Loucy (cell line): ENCODE data around the gene MARK3.

Experiments
- H2AFZ ChIP-seq: fragments of 200-600 bp; sonication (generic); 2 replicates; pipeline ENCODE4 v1.6.0; 2016; ENCODE audit warnings: antibody characterized with exemption, mild to moderate bottlenecking, low read length, moderate library complexity
- H3F3A ChIP-seq: fragments of 200-600 bp; 2 replicates; pipeline ENCODE4 v1.6.0; 2016; ENCODE audit warnings: antibody characterized with exemption, low read depth, mild to moderate bottlenecking
- H3K27me3 ChIP-seq: fragments of 200-600 bp; sonication (generic); 2 replicates; pipeline ENCODE4 v1.6.1; 2014; ENCODE audit warnings: low read length, mild to moderate bottlenecking; ENCODE audit not compliant: insufficient read depth, poor library complexity, severe bottlenecking
- H3K36me3 ChIP-seq: fragments of 200-600 bp; sonication (generic); 2 replicates; pipeline ENCODE4 v1.6.1; 2016; ENCODE audit warnings: low read length; ENCODE audit not compliant: insufficient read depth
- H3K4me1 ChIP-seq: fragments of 200-600 bp; sonication (generic); 2 replicates; pipeline ENCODE4 v1.5.1; 2014; ENCODE audit warnings: low read length, mild to moderate bottlenecking; ENCODE audit not compliant: insufficient read depth, poor library complexity, severe bottlenecking
- H3K4me2 ChIP-seq: fragments of 200-600 bp; sonication (generic); 2 replicates; pipeline ENCODE4 v1.6.0; 2014; ENCODE audit warnings: antibody characterized with exemption, low read length, low read depth, mild to moderate bottlenecking; ENCODE audit not compliant: poor library complexity, severe bottlenecking
- H3K4me3 ChIP-seq: fragments of 200-600 bp; sonication (generic); 2 replicates; pipeline ENCODE4 v1.5.1; 2014; ENCODE audit warnings: low read length, mild to moderate bottlenecking, mixed read lengths; ENCODE audit not compliant: poor library complexity, severe bottlenecking
- H3K79me2 ChIP-seq: fragments of 200-600 bp; sonication (generic); 2 replicates; pipeline ENCODE4 v1.6.1; 2014; ENCODE audit warnings: low read length; ENCODE audit not compliant: insufficient read depth
- H3K9ac ChIP-seq: fragments of 200-600 bp; sonication (generic); 2 replicates; pipeline ENCODE4 v1.6.0; 2014; ENCODE audit warnings: mild to moderate bottlenecking, low read depth, low read length, moderate library complexity; ENCODE audit not compliant: poor library complexity, severe bottlenecking
- H3K9me2 ChIP-seq: fragments of 200-600 bp; sonication (generic); replicated peaks from 2 replicates; pipeline ENCODE4 v1.6.1; 2016; ENCODE audit warnings: low read depth, low read length, mixed read lengths
- H3K9me3 ChIP-seq: fragments of 200-600 bp; sonication (generic); 2 replicates; pipeline ENCODE4 v1.6.1; 2014; ENCODE audit warnings: mild to moderate bottlenecking, antibody characterized with exemption, low read length, low read depth; ENCODE audit not compliant: insufficient read depth
- H4K20me1 ChIP-seq: fragments of 200-600 bp; sonication (generic); 2 replicates; pipeline ENCODE4 v1.6.0; 2014; ENCODE audit warnings: antibody characterized with exemption, low read length, mild to moderate bottlenecking; ENCODE audit not compliant: insufficient read depth, poor library complexity, severe bottlenecking
- CTCF ChIP-seq: fragments of 200-600 bp; sonication (generic); conservative IDR thresholded peaks from 2 replicates; pipeline ENCODE4 v1.5.1; 2014; ENCODE audit warnings: mild to moderate bottlenecking, antibody characterized with exemption, low read length
- EZH2phosphoT487 ChIP-seq: fragments of 200-600 bp; IDR thresholded peaks from 2 replicates; pipeline ENCODE4 v1.6.1; 2018; ENCODE audit warnings: antibody characterized with exemption, mild to moderate bottlenecking, moderate library complexity, borderline replicate concordance

Gene MARK3

DNA sequence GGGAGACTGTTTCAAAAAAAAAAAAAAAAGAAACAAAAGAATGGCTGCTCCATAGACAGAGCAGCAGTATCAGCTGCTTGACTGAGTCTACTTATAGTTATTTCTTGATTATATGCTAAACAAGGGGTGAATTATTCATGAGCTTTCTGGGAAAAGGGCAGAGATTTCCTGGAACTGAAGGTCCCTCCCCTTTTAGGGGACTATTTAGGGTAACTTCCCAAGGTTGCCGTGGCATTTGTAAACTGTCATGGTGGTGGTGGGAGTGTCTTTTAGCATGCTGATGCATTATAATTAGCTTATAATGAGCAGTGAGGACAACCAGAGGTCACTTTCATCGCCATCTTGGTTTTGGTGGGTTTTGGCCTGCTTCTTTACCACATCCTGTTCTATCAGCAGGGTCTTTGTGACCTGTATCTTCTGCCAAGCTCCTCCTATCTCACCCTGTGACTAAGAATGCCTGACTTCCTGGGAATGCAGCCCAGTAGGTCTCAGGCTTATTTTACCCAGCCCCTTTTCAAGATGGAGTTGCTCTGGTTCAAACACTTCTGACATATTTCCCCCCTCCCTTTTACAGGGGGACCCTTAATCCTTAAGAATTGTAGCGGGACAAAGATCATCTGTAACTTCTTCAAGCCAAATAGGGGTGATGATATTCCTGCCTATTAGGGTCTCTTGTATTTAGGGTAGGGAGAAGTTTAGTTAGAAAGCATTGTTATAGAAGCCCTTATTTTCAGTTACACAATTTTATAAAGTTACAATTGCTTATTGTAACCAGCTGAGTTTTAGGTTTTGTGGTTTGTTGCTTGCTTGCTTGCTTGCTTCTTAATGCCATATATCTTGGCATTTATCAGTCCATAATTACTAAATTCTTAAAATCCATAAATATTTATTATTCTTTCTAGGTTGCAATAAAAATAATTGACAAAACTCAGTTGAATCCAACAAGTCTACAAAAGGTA, 42.5 kb downstream of the MARK3 start:
- H4K20me1 ChIP-seq: peaks cover 11% of the 10 kb centered on the region
- H3K4me1 ChIP-seq: peaks cover 15% of the 10 kb centered on the region
- no peaks in the 10 kb centered on the region for H3K9me3 ChIP-seq
- TF ChIP-seq CTCF: no peak
- no peak for TF ChIP-seq EZH2phosphoT487
- no peak overlapping the region for H2AFZ ChIP-seq
- H3F3A ChIP-seq: no peaks in the 10 kb centered on the region
- no peaks in the 10 kb centered on the region for H3K9me2 ChIP-seq
- H3K27me3 ChIP-seq: no peaks in the 10 kb centered on the region
- peaks cover 13% of the 10 kb centered on the region; the same call in 1 of the 2 replicates for H3K36me3 ChIP-seq
- H3K9ac ChIP-seq: no peak overlapping the region
- no peak overlapping the region for H3K4me3 ChIP-seq
- peaks cover 52% of the 10 kb centered on the region for H3K79me2 ChIP-seq
- H3K4me2 ChIP-seq: no peak overlapping the region

DNA sequence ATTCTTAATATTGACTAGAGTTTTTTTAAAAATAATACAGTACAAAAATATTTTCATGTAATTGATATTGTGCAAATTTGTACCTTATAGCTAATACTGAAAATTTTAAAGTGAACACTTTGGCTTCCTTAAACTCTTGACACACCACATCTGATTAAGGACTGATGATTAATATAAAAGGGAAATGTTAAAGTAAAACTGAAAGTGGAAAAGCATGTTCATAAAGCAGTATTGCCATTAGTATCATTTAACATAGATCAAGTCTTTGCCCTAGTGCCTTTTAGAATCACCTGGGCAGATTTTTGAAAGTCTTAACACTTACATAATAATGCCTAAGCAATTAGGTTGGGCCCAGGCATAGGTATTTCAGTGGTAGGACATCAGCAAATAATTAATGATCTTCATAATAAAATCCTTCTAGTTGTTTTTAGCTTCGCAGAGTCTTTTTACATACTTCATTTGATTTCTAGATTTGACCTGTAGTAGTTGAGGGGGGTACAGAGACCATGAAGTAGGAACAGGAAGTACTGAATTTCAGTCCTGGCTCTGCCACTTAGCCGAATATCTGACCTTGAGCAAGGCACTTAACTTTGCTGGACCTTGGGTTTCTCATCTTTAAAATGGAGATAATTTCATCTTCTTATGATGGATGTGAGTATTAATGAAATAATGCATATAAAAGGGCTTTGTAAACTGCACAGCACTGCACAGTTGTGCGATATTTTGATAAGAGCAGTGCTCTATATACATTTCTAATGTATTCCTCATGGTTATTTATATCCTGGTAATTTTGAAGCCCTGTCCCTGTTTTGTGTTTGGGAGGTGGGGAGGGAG, 43.7 kb downstream of the MARK3 start:
- H3F3A ChIP-seq: no peaks in the 10 kb centered on the region
- peaks cover 11% of the 10 kb centered on the region for H4K20me1 ChIP-seq
- H3K79me2 ChIP-seq: peaks cover 43% of the 10 kb centered on the region

GRCh38 chr14:103430358-103430757, 45.1 kb downstream of the MARK3 start:
- H3K4me2 ChIP-seq: no peak overlapping the region

More for the DNA sequence above, 43.7 kb downstream of the MARK3 start:
- H3K27me3 ChIP-seq: no peaks in the 10 kb centered on the region
- H3K36me3 ChIP-seq: peaks cover 14% of the 10 kb centered on the region; the same call in 1 of the 2 replicates
- H3K9me3 ChIP-seq: no peaks in the 10 kb centered on the region
- H3K4me2 ChIP-seq: no peak overlapping the region
- H3K9me2 ChIP-seq: no peaks in the 10 kb centered on the region
- no peak overlapping the region for H3K4me3 ChIP-seq
- peaks cover 15% of the 10 kb centered on the region for H3K4me1 ChIP-seq
- TF ChIP-seq CTCF (no peak), EZH2phosphoT487 (no peak)
- no peak overlapping the region for H2AFZ ChIP-seq
- H3K9ac ChIP-seq: no peak overlapping the region

More at GRCh38 chr14:103430358-103430757, 45.1 kb downstream of the MARK3 start:
- H3K9ac ChIP-seq: no peak overlapping the region
- peaks cover 15% of the 10 kb centered on the region; the same call in 1 of the 2 replicates for H3K36me3 ChIP-seq
- H3K79me2 ChIP-seq: peaks cover 38% of the 10 kb centered on the region; the same call in 1 of the 2 replicates
- peaks cover 11% of the 10 kb centered on the region for H4K20me1 ChIP-seq
- peaks cover 15% of the 10 kb centered on the region for H3K4me1 ChIP-seq
- no peak overlapping the region for H2AFZ ChIP-seq
- H3K4me3 ChIP-seq: no peak overlapping the region
- H3F3A ChIP-seq: no peaks in the 10 kb centered on the region
- no peaks in the 10 kb centered on the region for H3K27me3 ChIP-seq
- TF ChIP-seq EZH2phosphoT487 (no peak), CTCF (no peak)
- no peaks in the 10 kb centered on the region for H3K9me2 ChIP-seq
- H3K9me3 ChIP-seq: no peaks in the 10 kb centered on the region
